Measurements from ENCODE around the gene ATXN10.

GRCh38 chr22:45793161-45793560 lies 121.5 kb downstream of the ATXN10 start:
- TF ChIP-seq CTCF (IDR thresholded peaks at IDR 0.05) (no peak), POLR2A (IDR thresholded peaks at IDR 0.05) (no peak), EP300 (IDR thresholded peaks at IDR 0.05) (no peak), POLR2AphosphoS5 (IDR thresholded peaks at IDR 0.05) (no peak)
